SIG-M5 treated with dmso at 0.1 percent for 504 hours (cell line): ENCODE measurements around the gene CAMK1D.
A peak's percentile ranks its signal among the peaks of the same experiment; 100 is the strongest.

Experiments
- DNase-seq: peaks from one replicate; lab custom pipeline; 2025; ENCODE audit not compliant: unreplicated experiment; lab: John Stamatoyannopoulos, UW

The CAMK1D gene

DNA sequence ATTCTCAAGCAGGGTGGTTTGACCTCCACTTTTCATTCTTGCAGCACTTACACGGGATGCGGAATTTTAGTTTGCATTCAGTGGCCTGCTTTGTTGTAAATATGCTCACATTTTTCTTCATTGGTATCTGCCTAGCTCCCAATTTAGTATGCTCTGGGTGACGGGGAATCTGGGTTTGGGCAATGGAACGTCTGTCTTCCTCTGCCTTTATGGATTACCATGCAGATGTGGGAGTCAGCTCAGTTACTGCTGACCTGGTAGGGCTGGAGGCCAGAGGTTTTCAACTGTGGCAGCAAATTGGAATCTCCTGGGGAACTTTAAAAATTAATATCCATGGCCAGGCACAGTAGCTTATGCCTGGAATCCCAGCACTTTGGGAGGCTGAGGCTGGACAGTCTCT is 161.6 kb downstream of the CAMK1D start:
- no peak for DNase-seq

DNA sequence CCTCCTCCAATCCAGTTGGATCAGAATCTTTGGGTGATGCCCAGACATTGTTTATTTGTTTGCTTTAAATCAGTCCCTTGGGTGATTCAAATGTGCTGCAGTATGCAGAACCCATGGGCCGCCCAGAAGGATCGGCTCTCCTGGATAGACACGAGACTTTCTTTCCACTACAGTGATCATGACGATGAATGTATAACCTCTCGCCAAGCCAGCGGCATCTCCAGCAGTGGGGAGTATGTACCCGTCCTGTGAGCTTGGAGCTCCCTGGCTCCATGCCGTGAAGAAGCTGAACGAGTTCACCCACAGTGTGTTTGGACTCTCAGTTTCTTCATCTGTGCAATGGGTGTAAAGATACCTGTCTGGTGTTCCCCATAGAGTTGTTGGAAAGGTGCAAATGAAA is 162.3 kb downstream of the CAMK1D start:
- no peak for DNase-seq

DNA sequence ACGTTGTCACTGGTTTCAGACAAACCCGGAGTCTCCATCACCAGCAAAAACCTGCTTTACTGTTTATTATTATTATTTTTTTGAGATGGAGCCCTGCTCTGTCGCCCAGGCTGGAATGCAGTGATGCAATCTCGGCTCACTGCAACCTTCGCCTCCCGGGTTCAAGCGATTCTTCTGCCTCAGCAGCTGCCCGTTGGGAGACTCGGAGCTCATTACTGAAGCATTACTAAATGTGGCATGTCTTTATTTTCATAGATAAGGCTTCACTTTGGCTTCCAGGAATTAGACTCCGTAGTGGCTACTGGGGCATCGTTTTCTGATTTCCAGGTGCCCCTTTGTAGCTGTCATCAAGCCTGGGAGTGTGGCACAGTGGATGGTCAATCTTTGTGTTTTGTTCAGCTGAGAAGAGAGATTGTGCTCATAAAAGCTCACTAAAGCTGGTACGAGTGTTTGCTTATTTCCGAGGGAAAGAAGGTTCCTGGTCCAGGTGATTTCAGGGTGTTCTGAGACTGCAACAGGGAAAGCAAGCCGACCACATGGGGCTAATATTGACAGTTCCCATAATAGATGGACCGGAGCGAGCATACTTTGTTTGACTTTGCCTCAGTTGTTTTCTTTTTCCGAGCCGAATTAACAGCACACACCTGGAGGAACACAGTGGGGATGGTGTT is 163.1 kb downstream of the CAMK1D start:
- no peak for DNase-seq

DNA sequence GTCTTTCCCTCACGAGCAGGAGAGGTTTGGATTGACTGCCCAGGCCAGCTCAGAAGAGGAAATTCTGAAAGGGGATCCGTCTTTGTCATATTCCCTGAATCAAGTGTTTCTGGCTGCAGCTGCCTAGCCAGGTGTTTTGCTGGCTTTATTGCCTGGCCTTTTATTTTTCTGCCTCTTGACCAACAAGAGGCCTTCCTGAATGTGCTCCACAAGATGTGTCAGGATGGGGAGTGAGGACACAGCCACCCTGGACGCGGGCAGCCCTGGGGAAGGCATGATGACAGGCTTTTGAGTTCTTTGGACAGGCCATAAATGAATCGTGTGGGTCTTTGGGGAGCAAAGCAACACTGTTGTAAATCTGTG is 163.6 kb downstream of the CAMK1D start:
- no peak for DNase-seq

DNA sequence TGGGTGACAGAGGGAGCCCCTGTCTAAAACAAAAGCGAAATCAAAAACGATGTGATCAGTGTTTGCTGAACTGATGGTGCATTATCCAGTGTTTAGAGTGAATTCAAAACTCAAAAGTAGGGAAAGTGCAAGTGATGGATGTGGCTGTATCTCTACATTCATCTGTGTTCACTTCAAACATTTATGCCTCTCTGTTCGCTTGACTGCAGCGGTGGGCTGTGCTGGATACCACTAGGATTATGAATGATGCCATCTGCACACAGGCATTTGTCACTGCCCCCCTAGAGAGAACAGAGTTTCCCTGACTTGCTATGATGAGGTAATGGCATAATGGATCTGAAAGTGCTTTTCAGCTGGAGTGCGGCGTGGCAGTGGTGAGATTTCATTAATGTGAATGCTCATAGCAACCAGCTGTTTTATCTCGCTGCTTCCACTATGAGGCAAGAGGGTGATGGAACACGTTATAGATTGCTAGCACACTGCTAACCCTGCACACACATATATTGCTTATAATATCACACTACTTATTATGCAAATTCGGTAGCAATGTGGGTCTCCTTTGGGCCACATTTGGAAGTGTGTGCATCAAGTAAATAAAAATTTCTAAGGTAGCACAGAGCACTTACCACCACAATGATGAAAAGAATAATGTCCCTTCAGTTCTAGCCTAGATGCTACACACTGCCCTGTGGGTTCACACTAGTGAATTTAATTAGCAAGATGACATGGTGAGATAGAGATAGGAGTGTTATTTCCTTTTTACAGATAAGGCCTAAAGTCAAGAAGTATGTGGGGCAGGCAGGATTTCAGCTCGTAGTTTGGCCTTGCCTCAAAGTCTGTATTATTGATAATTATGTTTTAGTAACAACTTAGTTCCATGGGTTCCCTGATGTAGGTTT is 164.7 kb downstream of the CAMK1D start:
- no peak for DNase-seq

DNA sequence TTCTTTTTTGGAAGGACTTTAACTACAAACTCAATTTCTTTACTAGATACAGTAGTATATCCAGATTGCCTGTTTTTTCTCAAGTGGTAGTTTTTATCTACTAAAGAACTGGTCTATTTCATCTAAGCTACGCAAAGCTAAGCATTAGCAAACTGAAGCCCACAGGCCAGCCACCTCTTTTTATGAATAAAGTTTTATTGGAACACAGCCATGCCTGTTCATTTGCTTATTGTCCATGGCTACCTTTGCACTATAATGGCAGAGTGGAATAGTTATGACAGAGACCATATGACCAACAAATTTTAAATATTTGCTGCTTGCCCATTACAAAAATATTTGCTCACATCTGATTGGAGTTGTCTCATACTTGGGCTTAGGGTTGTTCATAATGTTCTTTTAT is 168.7 kb downstream of the CAMK1D start:
- DNase-seq = no peak

DNA sequence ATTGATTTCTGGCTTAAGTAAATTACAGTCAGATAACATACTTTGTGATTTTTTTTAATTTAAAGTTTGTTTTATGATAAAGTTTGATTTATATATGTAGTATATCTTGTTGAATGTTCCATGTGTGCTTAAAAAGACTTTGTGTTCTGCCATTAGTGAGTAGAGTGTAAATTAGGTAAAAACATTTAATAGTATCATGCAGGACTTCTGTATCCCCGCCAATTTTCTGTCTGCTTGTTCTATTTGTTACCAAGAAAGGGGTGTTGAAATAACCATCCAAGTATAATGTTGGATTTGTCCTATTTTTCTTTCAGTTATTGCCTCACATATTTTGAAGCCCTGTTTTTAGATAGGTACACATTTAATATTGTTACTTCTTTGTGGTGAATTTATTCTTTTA is 172.1 kb downstream of the CAMK1D start:
- DNase-seq = no peak

DNA sequence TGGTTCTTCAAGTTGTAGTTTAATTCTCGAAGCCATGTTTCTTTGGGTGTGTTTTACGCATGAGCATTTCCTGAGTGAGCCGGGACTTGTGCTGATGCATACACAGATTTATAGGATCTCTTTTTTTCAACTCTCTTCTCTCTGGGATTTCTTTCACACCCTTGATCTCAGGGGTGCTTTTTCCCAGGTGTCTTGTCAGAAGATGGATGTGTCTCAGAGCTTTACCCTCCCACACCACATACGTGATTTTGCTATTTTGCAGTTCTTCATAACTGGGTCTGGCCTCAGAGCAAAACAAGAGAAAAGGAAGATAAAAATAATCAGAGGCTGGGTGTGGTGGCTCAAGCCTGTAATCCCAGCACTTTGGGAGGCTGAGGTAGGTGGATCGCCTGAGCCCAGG is 177.0 kb downstream of the CAMK1D start:
- no peak for DNase-seq

DNA sequence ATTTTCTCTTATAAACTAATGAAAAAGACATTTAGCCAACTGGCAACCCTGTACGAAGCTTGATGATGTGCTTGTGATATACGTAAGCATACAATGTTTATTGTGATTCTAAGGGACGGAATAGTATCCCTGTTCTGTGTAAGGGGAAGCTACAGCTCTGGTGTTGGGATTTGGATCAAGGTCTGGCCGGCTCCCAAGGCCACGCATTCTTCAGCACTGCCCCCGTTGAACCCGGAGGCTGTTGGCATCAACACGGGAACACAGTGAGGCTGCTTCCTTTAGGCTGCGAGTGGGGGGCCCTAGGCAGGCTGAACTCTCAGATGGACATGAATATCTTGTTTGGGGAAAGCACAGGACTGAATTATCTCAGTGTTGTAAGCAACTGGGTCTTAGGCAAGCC is 180.6 kb downstream of the CAMK1D start:
- no peak for DNase-seq

DNA sequence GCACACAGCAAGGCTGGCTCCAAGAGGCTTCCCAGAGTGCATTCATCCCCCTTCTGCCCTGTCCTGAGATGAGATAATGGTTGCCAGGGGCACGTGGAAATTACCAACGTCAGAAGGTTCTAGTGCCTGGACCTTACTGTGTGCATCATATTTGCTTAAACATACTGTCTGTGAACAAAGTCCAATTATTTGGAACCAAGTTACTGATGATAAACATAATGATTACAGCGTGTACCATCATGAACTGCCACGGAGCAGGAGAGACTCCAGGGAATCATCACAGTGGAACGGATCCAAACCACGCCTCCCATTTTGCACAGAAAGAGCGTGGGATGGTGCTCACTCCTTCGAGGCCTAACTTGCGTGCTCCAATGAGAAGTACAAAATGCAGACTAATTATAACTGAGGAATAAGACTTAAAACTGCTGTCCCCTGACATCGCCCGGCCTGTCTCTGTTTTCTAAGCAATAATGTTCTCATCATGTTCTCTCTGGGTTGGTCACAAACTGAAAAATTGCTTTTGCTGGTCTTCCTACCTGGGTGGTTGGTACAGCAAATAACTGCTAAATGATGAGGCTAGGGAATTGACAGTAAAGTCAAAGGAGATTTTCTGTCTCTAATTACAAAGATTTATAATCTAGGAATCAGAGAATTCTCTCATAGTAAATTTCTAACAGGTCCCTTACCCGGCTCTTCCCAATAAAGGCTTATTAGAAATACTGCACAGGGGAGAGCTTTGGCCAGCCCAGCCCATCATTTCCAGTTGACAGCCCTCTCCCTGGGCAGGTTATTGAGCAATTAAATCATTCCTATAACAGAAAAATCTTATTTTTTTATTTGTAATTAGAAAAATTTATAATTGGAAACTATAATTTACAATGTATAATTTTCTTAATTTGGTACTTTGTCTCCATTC is 182.2 kb downstream of the CAMK1D start:
- no peak for DNase-seq

DNA sequence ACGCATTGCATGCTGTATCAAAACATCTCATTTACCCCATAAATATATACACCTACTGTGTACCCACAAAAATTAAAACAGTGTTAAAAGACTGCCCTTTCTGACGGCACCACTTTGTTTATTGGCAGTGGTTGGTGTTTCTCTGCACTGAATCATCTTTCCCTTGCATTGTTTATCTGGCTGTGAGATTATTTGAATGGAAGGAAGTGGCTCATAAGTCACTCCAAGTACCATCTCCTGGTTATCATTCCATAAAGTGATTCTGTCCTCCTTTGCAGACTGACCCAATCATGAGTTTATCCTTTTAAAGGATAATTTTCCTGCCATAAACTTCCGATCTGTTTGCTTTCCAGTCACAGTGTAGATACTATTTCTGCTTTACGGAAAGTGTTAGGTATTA is 183.8 kb downstream of the CAMK1D start:
- DNase-seq = no peak

DNA sequence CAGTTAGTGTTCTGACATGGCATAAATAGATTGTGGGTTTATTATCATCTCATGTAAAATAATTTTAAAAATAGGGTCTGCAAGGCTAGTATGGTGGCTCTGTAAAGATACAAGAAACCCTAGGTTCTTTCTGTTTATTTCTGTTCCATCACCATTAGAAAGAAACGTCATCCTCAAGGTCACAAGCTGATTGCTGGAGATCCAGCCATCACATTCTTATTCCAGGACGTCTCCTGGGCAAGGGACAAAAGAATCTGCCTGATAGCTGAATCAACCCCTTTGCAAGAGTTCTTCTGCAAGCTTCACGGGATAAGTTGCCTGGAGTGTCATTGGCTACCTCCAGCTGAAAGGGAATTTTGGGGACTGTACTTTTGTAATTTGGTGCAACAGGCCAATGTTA is 184.4 kb downstream of the CAMK1D start:
- DNase-seq = no peak

DNA sequence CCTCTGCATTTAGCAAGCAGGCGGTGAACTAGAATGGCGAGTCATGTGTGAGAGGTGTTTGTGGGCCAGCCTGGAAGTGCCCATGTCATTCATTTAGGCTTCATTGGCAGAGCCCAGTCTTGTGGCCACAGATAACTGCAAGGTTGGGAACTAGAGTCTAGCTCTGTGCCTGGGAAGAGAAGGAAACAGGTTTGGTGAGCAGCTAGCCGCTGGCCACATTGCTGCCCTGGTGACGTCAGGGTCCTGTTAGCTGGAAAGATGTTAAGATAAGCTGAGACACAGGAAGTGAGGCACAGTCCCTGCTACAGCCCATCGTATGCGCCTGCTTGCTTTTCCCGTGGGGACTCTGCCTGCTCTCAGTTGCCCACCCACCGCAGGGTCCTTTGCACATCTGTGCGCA is 185.5 kb downstream of the CAMK1D start:
- DNase-seq = peak; percentile 45

DNA sequence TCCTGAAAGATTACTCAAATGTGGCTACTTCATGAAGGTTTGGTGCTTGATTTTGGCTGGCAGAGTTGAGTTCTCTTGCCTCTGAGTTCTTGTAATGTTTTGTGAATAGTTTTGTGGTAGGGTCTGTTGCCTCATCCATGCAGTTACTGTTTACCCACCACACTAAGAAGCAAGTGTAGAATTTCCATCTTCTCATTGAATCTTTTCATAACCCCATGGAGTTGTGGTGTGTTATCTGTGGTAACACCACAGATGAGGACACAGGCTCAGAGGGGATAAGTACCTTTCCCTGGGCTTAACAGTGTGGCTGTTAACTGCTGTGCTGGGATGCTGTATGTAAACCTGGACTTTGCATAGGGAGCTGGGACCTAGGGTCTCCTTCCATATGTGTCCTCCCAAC is 186.3 kb downstream of the CAMK1D start:
- DNase-seq = no peak

DNA sequence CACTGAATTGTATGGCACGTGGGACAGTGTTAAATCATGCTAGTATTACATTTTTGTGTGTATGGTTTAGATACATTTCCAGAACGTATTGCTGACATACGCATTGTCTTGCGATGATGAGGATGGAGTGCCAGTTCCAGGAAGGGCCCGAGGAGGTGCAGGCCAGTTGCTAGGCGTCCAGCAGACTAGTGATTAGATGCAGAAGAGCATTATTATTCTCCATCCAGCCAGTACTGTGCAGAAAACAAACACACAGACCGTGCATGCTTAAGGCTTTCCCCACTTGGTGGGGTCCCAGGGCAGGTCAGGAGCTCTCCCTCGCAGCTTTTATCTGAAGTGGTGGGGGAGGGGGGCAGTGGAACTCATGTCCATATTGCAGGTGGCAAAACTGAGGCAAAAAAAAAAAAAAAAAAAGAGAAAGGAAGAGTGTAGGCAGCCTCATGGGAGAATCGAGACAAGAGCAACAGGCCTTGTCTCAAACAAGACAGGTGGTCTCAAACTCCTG is 189.2 kb downstream of the CAMK1D start:
- no peak for DNase-seq

DNA sequence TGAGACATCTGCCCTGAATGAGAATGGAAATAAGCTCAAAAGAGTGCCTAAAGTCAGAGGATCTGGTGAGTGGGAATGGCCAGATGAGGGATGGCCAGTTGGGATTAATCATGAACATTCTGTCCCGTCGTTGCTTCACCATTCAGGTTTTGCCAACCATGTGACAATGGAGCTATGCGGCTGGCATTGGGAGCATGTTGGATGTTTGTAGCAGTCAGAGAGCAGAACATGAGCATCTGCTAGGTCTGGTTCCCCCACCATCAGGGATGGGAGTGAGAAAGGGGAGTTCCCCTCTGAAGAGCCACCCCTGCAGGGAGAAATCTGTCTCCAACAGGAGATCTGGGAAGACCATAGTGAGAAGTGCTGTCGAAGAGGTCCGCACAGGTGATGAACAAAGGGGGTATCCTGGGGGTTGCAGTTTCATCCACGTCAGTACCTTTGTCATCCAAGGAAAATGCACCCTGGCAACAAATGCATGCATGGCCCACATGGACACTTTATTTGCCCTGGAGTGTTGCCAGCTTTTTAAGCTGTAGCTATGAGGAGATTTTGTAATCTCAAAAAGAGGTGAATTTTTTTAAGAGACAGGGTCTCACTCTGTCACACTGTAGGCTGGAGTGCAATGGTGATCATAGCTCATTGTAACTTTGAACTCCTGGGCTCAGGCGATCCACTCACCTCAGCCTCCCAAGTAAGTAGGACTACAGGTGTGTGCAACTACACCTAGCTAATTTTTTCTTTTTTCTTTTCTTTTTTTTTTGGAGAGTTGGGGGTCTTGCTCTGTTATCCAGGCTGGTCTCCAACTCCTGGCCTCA is 190.2 kb downstream of the CAMK1D start:
- no peak for DNase-seq

DNA sequence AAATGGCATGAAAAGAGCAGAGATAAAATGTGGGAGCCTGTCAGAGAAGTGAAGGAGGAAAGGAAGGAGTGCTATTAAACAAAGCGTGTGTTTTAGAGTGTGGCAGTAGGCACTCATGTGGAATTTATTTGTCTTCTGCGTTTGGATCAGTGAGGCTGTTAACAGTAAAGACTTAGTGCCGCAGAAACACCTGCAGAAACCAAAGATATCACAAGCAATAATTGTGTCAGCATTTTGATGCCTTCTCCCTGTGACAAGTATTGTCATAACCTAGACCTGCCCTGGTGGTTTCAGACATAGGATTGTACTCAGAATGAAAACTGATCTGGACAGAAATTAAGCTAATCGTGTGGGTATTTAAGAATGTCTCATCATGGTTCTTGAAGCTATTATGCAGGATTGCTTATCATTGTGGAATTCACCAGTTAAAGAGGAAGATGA is 191.0 kb downstream of the CAMK1D start:
- DNase-seq = no peak

DNA sequence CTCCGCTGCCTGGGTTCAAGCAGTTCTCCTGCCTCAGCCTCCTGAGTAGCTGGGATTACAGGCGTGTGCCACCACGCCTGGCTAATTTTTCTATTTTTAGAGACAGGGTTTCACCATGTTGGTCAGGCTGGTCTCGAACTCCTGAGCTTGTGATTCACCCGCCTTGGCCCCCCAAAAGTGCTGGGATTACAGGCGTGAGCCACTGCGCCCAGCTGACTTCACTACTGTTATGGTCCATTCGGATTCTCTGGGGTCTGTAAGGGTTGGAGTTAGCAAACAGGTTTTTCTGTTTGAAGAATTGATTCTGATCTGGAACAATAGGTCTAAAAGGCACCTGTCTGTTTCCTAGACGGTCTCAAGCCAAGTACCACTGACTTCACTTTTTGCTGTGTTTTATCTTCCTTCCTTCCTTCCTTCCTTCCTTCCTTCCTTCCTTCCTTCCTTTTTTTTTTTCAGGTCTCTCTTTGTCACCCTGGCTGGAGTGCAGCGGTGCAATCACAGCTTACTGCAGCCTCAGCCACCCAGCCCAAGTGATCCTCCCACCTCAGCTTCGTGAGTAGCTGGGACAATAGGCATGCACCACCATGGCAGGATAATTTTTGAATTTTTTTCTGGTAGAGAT is 192.2 kb downstream of the CAMK1D start:
- DNase-seq = no peak

DNA sequence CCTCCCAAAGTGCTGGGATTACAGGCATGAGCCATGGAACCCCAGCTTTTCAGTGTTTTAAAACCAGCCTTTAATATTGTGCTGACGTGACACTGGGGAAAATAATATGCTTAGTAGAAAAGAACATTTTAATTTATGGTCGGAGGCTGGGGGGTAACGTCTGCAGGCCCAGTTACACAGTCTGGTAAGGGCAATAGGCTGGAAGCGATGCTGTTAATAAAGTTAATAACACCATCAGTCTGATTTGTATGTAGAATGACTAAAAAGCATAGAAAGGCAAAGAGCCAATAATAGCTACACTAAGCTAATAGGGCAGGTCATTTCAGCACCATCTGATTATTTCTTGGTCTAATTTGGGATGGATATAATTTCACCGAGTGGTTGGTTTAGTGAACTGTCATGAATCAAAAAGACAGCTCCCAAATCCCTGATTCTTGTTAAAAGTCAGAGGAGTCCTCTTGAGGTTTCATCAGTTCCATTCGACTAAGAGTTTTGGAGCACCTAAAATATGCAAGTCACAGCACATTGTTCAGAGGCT is 192.9 kb downstream of the CAMK1D start:
- no peak for DNase-seq

DNA sequence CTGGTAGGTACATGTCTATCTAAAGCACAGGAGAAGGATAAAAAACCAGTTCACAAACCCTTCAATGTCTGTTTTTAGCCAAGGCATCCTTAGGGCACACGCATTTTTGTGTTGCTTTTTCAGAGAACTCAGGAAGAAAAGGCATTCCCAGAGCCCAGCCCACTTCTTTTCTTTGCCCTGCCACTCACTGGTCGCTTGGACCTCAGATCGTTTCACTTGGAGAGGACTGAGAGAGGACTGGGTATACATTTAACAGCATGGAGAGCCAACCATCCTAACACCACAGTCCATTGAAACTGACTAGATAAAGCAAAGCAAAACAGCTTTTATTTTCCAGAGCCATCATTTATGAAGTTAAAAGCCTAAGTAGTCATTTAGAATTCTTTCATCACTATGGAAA is 194.2 kb downstream of the CAMK1D start:
- DNase-seq = no peak
